T-helper 2 cell (primary cell): ENCODE measurements around the gene LRPAP1.
"Not testable (repeated sequence)": the region's sequence is repeated elsewhere in the genome, so short reads cannot be mapped to it uniquely, and the experiment has no call there.

Source experiments
- DNase-seq, 5 experiments: peaks; one replicate each; pipeline versions ENCODE4 v3.0.0 to v3.0.0-alpha.2; 2012 to 2022

Gene LRPAP1

GRCh38 chr4:3471098-3471760 lies 61.0 kb downstream of the LRPAP1 start:
- DNase-seq = no peak

DNA sequence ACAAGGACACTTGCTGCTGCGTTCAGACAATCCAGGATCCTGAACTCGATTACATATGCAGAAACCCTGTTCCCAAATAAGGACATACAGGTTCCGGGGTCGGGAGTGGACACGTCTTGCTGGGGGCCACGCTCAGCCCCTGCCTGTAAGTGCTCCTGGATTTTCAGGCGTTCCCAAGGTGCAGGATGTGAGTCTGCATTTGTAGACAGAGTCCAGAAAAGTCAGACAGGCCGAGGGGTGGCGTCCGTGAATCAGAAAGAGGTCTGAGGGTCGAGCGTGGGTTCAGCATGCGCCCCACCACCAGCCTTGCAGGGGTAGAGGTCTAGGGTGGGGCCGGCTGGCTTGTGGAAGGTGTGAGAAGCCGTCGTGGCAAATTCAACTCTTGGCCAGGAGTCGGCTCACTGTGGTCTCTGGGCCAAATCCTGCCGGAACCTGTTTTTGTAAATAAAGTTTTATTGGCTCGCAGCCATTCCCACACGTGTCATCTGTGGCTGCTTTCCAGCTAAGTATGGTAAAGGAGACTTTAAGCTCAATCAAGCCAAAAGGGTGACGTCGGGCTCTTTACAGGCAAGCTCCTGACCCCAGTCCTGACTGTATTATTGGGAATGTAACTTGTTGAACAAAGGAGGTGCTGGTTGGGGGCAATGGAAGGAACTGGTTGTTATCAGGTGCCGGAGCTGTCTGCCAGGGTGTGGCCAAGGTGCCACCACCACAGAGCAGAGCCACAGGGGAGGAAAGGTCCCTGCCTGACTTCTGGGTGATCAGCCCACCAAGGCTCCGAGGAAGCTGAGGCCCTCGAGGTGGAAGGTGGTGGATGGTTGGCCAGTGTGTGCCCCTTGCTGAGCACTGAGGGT lies 61.8 kb downstream of the LRPAP1 start:
- no peak for DNase-seq

- DNase-seq = no peak
These were observed 62.6 kb downstream of the LRPAP1 start for GRCh38 chr4:3469386-3470243.

DNA sequence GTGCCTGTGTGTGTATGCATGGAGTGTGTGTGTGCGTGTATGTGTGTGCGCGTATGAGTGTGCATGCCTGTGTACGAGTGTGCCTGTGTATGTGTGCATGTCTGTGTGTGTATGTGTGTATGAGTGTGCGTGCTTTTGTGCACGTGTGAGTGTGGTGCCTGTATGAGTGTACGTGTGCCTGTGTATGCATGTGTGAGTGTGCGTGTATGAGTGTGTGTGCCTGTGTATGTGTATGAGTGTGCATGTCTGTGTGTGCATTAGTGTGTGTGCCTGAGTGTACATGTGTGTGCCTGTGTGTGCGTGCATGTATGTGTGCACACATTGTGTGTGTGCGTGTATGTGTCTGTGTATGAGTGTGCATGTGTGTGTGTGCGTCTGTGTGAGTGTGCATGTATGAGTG lies 63.4 kb downstream of the LRPAP1 start:
- DNase-seq = no peak

DNA sequence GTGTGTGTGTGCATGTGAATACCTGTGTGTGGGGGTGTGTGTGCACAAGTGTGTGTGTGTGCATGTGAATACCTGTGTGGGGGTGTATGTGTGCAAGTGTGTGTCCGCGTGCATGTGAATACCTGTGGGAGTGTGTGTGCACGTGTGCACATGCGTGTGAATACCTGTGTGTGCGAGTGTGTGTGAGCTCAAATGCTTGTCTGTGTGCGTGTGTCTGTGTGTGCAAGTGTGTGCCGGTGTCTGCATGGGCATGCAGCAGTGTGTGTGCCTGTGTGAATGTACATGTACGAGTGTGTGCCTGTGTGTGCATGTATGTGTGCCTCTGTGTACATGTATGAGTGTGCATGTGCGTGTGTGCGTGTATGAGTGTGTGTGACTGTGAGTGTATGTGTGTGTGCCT lies 64.1 kb downstream of the LRPAP1 start:
- DNase-seq = no peak

DNA sequence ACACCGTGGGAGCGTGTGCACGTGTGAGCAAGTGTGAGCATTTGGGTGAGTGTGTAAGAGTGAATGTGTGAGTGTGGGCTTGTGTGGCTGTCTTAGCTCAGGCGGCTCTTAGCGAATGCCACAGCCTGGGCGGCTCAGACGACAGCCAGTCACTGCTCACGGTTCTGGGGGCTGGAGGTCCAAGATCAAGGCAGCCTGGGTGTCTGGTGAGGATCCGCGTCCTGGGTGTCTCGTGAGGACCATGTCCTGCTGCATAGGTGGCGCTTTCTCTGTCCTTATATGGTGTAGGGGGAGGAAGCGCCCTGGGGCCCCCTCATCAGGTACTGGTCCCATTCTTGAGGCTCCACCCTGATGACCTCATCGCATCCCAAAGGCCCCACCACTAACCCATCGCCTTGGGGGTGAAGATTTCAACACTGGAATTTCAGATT lies 64.6 kb downstream of the LRPAP1 start:
- no peak for DNase-seq

DNA sequence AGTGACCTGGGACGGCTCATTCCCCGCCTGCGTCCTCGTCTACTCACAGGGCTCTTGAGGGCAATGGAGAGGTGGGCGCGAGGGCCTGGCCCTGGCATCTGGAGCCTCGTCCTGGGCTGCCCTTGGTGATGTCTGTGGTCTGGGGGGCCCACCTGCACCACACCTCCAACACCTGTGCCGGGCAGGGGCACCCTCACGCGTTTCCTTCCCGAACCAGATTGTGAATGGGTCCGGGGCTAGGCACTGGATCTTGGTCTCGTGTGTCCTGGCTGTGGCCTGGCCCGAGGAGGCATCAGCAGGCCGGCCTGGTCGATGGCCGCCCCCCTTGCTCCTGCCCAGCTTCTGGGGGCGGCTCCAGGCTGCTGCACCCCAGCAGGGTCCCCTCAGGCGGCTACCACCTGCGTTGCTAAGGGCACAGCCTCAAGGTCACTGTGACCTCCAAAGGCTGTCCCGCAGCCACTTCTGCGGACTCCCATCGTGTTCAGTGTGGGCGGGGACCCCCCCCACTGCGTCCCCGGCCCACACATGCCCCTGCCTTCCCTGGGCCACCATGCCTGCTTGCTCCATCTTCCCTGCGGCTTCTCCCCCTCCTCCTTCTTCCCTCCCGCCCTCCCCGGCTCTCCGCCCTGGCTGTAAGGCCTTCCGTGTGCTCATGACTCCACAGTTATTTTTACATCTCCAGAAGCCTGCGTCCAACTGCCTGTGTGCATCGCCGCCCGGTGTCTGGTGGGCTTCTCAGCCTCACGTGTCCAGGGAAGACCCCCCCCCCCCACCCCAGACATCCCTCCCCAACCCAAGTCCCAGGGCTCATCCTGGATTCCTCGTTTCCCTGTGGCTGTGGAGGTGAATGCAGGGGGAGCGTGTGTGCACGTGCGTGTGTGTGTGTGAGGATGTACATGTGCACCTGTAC lies 65.3 kb downstream of the LRPAP1 start:
- DNase-seq = no peak

- DNase-seq = no peak
These were observed 66.2 kb downstream of the LRPAP1 start for GRCh38 chr4:3465698-3466671.

DNA sequence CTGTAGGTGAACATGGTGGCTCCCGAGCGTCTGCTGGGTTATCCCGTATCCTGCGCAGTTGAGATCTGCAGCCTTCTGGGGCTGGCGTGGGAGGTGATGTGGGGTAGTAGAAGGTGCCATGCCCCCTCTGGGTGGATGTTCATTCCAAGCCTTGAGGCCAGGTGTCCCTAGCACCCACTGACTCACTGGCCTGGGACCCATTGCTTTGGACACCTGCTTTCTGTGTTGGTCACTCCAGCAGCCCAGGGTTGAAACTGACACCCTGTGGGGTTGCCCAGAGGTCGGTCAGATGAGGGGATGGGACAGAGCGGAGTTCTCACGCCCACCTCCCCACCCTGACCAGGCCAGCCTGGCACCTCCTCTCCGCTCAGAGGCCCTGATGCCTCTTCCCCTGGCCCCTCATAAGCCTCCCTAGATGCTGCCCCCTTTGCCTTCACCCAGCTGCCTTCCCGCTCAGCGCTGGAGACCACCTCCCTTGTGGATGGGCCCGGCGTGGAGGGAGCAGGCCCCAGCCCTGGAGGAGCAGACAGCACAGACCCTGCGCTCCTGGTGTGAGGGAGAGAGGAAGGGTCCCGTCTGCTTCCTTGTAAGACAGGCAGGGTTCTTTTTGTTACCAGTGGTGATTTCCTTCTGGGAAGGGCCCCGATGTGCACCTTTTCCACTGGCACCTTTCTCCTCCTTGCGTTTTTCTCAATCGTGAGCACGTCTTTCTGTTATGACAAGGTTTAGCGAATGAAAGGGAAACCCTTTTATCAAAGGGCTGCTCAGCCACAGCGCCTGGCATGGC lies 67.1 kb downstream of the LRPAP1 start:
- DNase-seq = no peak

- no peak for DNase-seq
These were observed 67.8 kb downstream of the LRPAP1 start for GRCh38 chr4:3464349-3464905.

DNA sequence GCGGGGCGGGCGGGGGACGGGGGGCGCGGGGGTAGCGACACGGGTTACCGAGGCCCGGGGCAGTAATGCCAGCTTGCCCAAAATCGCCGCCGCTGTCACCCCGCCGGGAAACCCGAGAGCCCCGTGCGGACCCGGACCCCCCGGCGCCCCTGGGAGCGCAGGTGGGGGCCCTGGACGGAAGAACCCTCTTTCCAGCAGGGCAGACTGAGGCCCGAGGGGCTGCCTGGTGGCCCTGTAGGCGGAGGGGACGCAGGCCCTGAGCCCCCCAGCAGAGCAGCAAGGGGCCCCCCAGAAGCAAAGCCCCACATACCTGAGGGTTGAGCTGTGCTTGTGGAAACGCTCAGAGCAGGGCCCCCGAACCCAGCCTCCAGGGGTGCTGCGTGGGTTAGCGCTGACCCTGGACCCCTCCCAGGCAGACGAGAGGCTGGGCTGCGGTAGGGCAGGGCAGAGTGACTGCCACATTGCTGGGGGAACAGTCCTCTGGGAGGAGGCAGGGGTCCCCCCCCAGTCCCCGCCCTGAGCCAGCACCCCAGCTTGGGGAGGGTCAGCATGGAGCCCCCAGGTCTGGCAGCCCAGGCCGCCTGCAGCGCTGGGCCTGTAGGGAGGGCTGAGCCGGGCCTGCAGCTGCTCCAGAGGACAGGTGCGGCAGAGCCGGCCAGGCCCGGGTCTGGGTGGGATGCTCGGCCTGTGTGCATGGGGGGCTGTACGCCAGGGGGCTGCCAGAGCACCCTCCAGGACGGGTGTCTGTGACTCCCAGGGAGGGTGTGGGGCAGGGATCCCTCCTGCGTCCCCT lies 68.5 kb downstream of the LRPAP1 start:
- DNase-seq = no peak

- DNase-seq = no peak
These were observed 69.3 kb downstream of the LRPAP1 start, which contains the start of gene DOK7 for GRCh38 chr4:3462790-3463415. DOK7 (plus strand) TSS chr4:3463306; CDS start chr4:3463376, 70 bp downstream.

- DNase-seq = no peak
These were observed 69.9 kb downstream of the LRPAP1 start for GRCh38 chr4:3462321-3462789.

- DNase-seq = no peak
These were observed 70.5 kb downstream of the LRPAP1 start for GRCh38 chr4:3461515-3462291.

GRCh38 chr4:3460926-3461325 lies 71.3 kb downstream of the LRPAP1 start:
- no peak for DNase-seq

GRCh38 chr4:3459156-3459555 lies 73.1 kb downstream of the LRPAP1 start:
- not testable (repeated sequence) for DNase-seq

- DNase-seq = no peak
These were observed 73.9 kb downstream of the LRPAP1 start for GRCh38 chr4:3458371-3458770.
